ENCODE measurements around the gene SH3RF3. TPM values are rescaled to one million over a fixed set of nuclear protein-coding genes. Genes with fewer than 3 reads are reported as not detected.

SH3RF3 gene
- total and polyA plus RNA-seq, 2 of the 13 experiments (the other 11 are each of a cell fraction or from before 2014, with no cell fraction given) = 0.04 TPM; not detected in 1

- TF ChIP-seq ZNF468 (CRISPR knock-in tag; IDR thresholded peaks at IDR 0.05) (no peak), ZBTB38 (CRISPR knock-in tag; IDR thresholded peaks at IDR 0.05) (no peak), ISL2 (CRISPR knock-in tag; IDR thresholded peaks at IDR 0.05) (no peak)
These were observed 251.7 kb downstream of the SH3RF3 start (continued) for GRCh38 chr2:109380502-109381326.

GRCh38 chr2:109381327-109381820 lies 252.4 kb downstream of the SH3RF3 start:
- in situ Hi-C loops (cut with HindIII; ENCODE audit: extremely low pct_ligation_motif_present, low pct_unique_long_range_greater_than_20kb) = no loop called here
- Histone ChIP-seq H3K79me2 (ENCODE audit: insufficient read depth, low read length) (no peaks in the 10 kb centered on the region), H4K20me1 (ENCODE audit: insufficient read depth, low read length) (no peaks in the 10 kb centered on the region), H3K36me3 (replicated peaks in 1 of 2; ENCODE audit: control insufficient read depth in 1 of 2, insufficient read depth in 2 of 2, low read length in 2 of 2) (no peaks in the 10 kb centered on the region), H2AFZ (ENCODE audit: low read length) (no peak overlapping the region), H3K4me3 (replicated peaks in 1 of 3; ENCODE audit: insufficient read depth in 1 of 3, low read depth in 2 of 3, low read length in 3 of 3) (no peak overlapping the region), H3K4me2 (ENCODE audit: low read depth, low read length) (no peak overlapping the region), H3K27ac (ENCODE audit: extremely low read length, insufficient read depth, low read length) (no peak overlapping the region), H3K4me1 (ENCODE audit: insufficient read depth, low read length) (no peaks in the 10 kb centered on the region), H3K27me3 (ENCODE audit: control insufficient read depth in 1 of 2, insufficient read depth in 2 of 2, low read length in 2 of 2) (no peaks in the 10 kb centered on the region), H3K9ac (ENCODE audit: insufficient read depth, low read depth, low read length) (no peak overlapping the region), H3K9me3 (ENCODE audit: low read length) (no peaks in the 10 kb centered on the region)
- WGBS (ENCODE audit: low lambda C conversion rate) = 69% methylated on average over 13 of the region's 13 CpGs
- DNase-seq (ENCODE audit: low spot score) (no peak), FAIRE-seq (no peak), ATAC-seq (no peak)
- ChIA-PET CTCF (ENCODE audit: low intra/inter-chr PET ratio, low total read pairs) (no interaction called here), POLR2A (no interaction called here)
- no TSS peak for BruUV-seq (replicated peaks)
- intact Hi-C loops (cut with micrococcal nuclease; ENCODE audit: unreplicated experiment) = no loop called here
- no peak for TF ChIP-seq NBN (conservative IDR thresholded peaks at IDR 0.05)
- no peak for TF ChIP-seq RFXANK (CRISPR knock-in tag; IDR thresholded peaks at IDR 0.05)
- TF ChIP-seq ZNF501 (CRISPR knock-in tag; IDR thresholded peaks at IDR 0.05) = no peak
- no peak for TF ChIP-seq NAIF1 (CRISPR knock-in tag; IDR thresholded peaks at IDR 0.05; ENCODE audit: borderline replicate concordance)
